DMS 273 treated with DMSO at 0.1 percent for 48 hours (cell line): Measurements from ENCODE around the gene SLC39A10.
"Not testable (repeated sequence)": the region's sequence is repeated elsewhere in the genome, so short reads cannot be mapped to it uniquely, and the experiment has no call there.

ENCODE experiments used
- DNase-seq: peaks from one replicate; lab custom pipeline; 2025; lab: John Stamatoyannopoulos, UW

Gene SLC39A10

GRCh38 chr2:195674491-195675221 is 17.6 kb downstream of the SLC39A10 start:
- DNase-seq = no peak

- no peak for DNase-seq
Measured at GRCh38 chr2:195675783-195676427, 18.9 kb downstream of the SLC39A10 start.

DNA sequence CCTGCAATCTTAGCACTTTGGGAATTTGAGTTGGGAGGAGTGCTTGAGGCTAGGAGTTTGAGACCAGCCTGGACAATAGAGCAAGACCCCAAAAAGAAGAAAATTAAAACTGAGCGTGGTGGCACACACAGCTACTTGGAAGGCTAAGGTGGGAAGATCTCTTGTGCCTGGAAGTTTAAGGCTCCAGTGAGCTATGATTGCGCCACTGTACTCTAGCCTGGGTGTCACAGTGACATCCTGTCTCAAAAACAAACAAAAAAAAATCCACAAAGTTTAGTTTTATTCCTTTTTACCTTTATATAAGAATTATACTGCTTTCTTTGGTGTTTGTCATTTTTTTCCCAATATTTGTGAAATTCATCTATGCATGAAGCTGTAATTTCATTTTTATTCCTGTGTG is 20.3 kb downstream of the SLC39A10 start:
- DNase-seq = no peak

GRCh38 chr2:195677884-195678283 is 20.9 kb downstream of the SLC39A10 start:
- DNase-seq = no peak

DNA sequence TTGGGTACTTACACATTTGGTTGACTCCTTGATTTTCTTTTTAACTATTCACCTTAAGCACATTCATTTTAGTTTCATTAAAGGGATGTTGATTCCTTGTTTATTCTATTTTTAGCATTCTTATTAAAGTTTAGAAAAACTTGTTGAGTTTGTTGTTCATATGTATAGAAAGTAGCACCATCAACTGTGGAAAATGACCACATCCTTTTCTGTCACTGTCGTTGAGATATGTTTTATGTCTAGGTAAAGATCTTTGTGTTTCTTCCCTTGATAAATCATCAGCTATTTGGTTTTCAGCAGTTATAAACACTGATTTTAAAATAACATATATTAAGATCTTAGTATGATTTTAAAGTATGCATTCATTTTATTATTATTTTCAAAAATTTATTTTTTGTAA is 25.1 kb downstream of the SLC39A10 start:
- DNase-seq = no peak

DNA sequence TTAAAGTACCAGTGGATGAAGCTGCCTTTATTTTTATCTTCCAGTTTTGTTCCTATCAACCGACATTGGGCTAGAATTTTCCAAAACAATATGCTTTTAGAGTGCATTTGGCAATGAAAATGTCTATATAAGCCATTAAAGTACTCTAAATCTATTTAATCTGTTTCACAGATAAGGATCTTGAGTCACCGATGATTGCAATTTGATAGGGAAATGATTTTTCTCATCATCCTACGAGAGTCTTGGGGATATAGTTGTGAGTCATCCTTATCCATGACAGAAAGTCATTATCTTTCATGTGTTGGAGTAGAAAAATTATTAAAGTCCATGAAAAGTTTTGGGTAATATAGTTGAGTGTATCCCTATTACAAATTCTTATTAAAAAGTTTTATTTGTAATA is 26.1 kb downstream of the SLC39A10 start:
- no peak for DNase-seq

DNA sequence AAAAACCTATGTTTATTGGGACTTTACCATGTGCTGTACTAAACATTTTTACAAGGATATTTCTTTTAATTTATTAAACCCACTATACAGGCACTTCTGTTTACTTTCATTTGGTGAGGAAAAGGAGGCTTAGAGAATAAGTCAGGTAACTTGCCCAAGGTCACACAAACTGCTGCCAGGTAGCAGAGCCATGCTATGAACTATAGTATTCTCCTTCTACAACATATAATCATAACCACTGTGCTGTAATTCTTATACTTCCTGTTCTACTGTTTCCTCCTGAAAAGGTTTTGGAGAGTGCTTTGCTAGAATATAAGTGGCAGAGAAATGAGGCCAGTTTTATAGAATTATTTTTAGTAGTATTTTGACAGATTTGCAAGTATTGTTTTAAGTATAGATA is 29.5 kb downstream of the SLC39A10 start:
- DNase-seq = no peak

GRCh38 chr2:195687320-195688086 is 30.5 kb downstream of the SLC39A10 start:
- no peak for DNase-seq

GRCh38 chr2:195692531-195692930 is 35.5 kb downstream of the SLC39A10 start:
- not testable (repeated sequence) for DNase-seq

DNA sequence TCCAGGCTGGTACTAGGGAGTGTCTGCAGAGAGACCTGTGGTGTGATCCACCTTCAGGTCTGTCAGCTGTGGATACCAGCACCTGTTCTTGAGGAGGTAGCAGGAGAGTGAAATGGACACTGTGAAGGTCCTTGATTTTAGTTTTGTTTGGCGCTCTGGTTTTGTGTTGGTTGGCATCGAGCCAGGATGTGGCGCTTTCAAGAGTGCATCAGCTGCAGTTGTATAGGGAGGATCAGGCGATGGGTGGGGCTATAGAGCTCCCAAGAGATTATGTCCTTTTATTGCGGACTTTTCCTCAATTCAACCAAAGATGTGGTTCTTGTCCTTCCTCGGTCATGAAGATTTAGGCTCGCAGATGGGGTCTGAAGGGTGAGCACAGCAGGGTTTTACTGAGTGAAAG is 37.5 kb downstream of the SLC39A10 start:
- DNase-seq = no peak

GRCh38 chr2:195695002-195695631 is 38.1 kb downstream of the SLC39A10 start:
- no peak for DNase-seq

DNA sequence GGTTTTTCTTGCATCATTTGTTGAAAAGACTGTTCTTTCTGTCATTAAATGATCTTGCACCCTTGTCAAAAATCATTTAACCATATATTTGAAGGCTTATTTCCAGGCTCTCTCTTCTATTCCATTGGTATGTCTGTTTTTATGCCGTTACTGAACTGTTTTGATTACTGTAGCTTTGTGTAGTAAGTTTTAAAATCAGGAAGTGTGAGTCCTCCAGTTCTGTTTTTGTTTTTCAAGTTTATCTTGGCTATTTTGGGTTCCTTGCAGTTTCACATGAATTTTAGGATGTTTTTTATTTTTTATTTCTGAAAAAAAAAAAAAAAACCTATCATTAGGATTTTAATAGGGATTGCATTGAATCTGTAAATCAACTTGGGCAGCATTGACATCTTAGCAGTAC is 39.0 kb downstream of the SLC39A10 start:
- DNase-seq = no peak

DNA sequence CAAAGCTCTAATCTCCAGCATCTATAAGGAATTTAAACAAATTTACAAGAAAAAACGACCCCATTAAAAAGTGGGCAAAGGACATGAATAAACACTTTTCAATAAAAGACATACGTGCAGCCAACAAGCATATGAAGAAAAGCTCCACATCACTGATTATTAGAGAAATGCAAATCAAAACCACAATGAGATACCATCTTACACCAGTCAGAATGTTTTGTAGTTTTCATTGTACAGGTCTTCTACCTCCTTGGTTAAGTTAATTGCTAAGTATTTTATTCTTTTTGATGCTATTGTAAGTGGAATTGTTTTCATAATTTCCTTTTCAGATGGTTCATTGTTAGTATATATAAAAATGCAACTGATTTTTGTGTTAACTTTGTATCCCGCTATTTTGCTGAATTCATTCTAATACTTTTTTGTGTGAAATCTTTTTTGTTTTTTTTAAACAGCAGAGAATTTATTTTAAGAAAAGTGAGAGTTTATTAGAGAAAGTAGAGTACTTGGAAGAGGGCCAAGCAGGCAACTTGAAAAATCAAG is 40.7 kb downstream of the SLC39A10 start:
- DNase-seq = no peak

DNA sequence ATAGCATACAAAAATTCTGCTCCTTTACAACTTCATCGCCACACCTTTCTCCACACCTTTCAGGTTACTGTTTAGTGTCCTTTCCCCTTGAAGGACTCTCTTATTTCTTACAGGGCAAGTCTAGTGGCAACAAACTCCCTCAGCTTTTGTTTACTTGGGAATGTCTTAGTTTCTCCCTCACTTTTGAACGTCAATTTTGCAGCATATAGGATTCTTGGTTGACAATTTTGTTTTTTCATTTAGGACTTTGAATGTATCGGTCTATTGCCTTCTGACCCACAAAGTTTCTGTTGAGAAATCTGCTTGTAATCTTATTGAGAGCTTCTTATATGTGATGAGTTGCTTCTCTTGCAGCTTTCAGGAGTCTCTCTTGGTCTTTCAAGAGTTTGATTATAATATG is 43.5 kb downstream of the SLC39A10 start:
- DNase-seq = no peak

- no peak for DNase-seq
Measured at GRCh38 chr2:195706161-195706900, 49.3 kb downstream of the SLC39A10 start.

DNA sequence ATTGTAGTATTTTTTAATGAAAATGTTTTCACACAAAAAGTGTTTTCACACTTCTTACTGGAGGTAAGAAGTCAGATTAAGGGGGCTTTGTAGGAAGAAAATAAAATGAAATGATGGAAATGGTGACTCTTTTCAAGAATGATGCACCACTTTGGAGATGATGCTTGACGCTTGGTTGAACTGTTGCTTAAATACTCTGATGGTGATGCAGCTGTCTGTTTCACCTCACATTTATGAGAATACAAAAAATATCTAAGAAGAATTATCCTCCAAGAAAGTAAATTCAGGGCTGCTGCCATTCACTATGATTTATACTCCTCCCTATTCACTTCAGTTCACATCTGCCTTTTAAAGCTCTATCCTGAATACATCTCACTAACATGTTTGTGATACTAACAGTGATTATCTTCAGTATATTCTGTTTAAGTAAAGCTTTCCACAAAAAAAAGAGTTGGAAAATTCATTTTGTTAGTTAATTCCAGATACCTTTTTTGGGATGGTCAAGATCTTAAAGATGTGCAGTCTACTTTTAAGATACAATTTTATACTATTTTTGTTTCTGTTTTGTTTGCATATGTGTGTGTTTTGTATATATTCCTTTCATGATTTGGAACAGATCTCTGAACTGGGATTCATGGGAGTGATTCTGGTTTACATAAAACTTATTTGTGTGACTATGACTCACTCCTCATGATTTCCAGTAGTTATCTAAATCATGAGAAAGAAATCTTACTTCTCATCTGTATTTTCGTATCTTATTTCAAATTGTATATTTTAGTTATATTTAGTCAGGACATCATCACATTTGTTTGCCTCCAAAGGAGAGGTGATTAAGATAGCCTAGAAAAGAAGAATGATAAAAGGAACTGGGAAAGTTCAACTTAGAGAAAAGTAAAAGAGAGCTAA is 53.1 kb downstream of the SLC39A10 start:
- no peak for DNase-seq

DNA sequence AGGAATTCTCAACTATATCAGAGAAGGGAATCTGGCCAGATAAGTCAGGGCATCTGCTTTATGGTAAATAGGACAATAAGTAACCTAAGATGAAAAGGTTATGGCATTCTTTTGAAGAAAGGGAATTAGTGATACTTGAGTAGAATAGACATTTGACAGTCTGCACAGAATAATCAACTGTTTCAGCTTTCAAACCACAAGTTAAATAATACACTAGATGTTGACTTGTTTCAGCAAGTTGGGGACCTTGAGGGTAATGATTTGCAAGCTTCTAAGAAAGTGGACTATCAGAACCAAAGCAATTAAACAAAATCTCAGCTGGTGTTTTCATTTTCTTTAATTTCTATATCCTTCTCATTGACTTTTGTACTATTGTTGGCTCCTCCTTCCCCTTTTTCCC is 54.5 kb downstream of the SLC39A10 start:
- DNase-seq = no peak

DNA sequence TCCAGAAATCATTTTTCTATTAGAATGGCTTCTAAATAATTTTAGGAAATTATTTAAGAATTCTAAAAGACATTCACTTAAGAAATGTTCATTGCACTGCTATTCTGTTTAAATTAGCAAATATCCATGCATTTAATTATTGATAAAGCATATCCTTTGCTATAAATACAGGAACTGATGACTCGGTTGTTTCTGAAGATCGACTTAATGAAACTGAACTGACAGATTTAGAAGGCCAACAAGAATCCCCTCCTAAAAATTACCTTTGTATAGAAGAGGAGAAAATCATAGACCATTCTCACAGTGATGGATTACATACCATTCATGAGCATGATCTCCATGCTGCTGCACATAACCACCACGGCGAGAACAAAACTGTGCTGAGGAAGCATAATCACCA is 59.4 kb downstream of the SLC39A10 start:
- DNase-seq = no peak

DNA sequence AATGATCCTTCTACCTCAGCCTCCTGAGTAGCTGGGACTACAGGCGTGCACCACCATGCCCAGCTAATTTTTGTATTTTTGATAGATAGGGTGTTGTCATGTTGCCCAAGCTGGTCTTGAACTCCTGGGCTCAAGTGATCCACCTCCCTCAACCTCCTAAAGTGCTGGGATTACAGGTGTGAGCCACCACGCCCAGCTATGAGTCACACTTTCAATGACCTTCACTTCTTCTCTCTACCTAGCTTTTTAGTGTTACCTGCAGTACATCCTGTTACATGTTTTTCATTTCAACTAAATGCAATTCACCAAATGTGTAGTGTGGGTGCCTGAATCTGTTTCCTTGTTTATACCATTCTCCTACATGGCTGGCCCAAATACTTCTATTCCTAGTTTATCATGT is 64.0 kb downstream of the SLC39A10 start:
- no peak for DNase-seq

- DNase-seq = no peak
Measured at GRCh38 chr2:195722075-195722474, 65.0 kb downstream of the SLC39A10 start.

DNA sequence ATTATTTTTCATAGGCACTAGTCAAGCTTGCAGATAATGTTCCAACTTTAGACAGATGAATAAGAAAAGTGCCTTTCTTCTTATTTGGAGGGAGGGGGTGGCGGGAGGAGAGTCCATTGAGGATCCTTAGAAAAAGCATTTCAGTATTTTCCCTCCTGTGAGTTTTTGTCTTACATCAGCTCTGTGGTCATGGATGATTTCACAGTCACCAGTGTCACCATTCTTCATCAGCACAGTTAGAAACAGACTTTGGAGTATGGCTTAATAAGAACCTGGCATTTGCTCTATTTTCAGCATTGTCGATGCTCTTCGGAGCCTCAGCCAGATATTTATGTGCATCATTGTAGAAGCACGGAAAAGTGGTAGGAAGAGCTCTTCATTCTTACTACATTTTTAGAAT is 70.1 kb downstream of the SLC39A10 start:
- DNase-seq = no peak
